Spleen (tissue), 11 donors: ENCODE data around the gene GRIPAP1. TPM values are rescaled to one million over a fixed set of nuclear protein-coding genes. Genes with fewer than 3 reads are reported as not detected.

Source experiments
- DNase-seq: peaks from one replicate; pipeline ENCODE4 v3.0.0-alpha.2; 2020
- H3K27ac ChIP-seq, 8 donors: fragments of 200-600 bp; sonication (generic) in 7 of 8; 1 replicate in 4 of 8; 2 replicates in 4 of 8; pipeline versions ENCODE4 v1.5.0 to v1.8.0; 2016 to 2021; ENCODE audit warnings: inconsistent platforms in 4 of 8, mild to moderate bottlenecking in 4 of 8, moderate library complexity in 1 of 8
- H3K27me3 ChIP-seq, 7 donors: fragments of 200-600 bp; sonication (generic) in 6 of 7; replicated peaks in 1 of 7; 1 replicate in 4 of 7; 2 replicates in 3 of 7; pipeline versions ENCODE4 v1.5.0 to v1.8.0; 2016 to 2021; ENCODE audit warnings: inconsistent platforms in 3 of 7, mild to moderate bottlenecking in 1 of 7
- H3K36me3 ChIP-seq, 6 donors: fragments of 200-600 bp; sonication (generic) in 5 of 6; 1 replicate in 4 of 6; 2 replicates in 2 of 6; pipeline versions ENCODE4 v1.5.0 to v1.8.0; 2016 to 2021; ENCODE audit warnings: inconsistent platforms in 2 of 6
- H3K4me1 ChIP-seq, 6 donors: fragments of 200-600 bp; sonication (generic) in 5 of 6; 1 replicate in 3 of 6; 2 replicates in 3 of 6; pipeline versions ENCODE4 v1.5.0 to v1.8.0; 2016 to 2021; ENCODE audit warnings: inconsistent platforms in 3 of 6
- H3K4me3 ChIP-seq, 8 donors: fragments of 200-600 bp; sonication (generic) in 7 of 8; 1 replicate in 4 of 8; 2 replicates in 4 of 8; pipeline versions ENCODE4 v1.5.0 to v1.8.0; 2016 to 2021; ENCODE audit warnings: inconsistent platforms in 4 of 8, mild to moderate bottlenecking in 4 of 8, moderate library complexity in 2 of 8
- H3K9me3 ChIP-seq, 8 donors: fragments of 200-600 bp; sonication (generic) in 7 of 8; 1 replicate in 4 of 8; 2 replicates in 4 of 8; pipeline versions ENCODE4 v1.5.0 to v1.8.0; 2016 to 2021; ENCODE audit warnings: inconsistent platforms in 4 of 8
- CTCF ChIP-seq, 11 experiments: fragments of 200-600 bp in 7 of 11; fragments of 450-650 bp in 4 of 11; sonication (generic) in 4 of 11; IDR thresholded peaks in 8 of 11; conservative IDR thresholded peaks in 3 of 11; 1 replicate in 7 of 11; 2 replicates in 4 of 11; pipeline versions ENCODE4 v1.4.0 to v1.8.0; 2016 to 2021; ENCODE audit warnings: antibody characterized with exemption in 11 of 11, inconsistent platforms in 4 of 11, mild to moderate bottlenecking in 1 of 11
- POLR2A ChIP-seq, 3 donors: fragments of 450-650 bp; IDR thresholded peaks; one replicate each; pipeline ENCODE4 v1.5.1; 2017; ENCODE audit warnings: antibody characterized with exemption in 3 of 3, mild to moderate bottlenecking in 1 of 3
- POLR2AphosphoS5 ChIP-seq, 3 donors: sonication (generic); formaldehyde crosslinking; IDR thresholded peaks; one replicate each; pipeline ENCODE4 v1.5.1; 2017; ENCODE audit warnings: antibody characterized with exemption in 3 of 3
- WGBS, 5 donors: extraction: QIAGEN DNeasy Blood & Tissue Kit in 3 of 5; methylation state at CpG; one replicate each; pipeline versions ENCODE4 v1.1.5 to v1.1.7; 2013 to 2018; 5-methylcytosine and 5-hydroxymethylcytosine counted together
- intact Hi-C: fragments of 100-400 bp; cut with DNase I; formaldehyde crosslinking; loops from one replicate; pipeline ENCODE4 v1.15.0; 2023; ENCODE audit warnings: low total_unique reads
- polyA plus RNA-seq, 3 donors: library from polyadenylated mRNA; stranded (reverse); fragments of 200-250 nt; gene quantifications; one replicate each; pipeline ENCODE4 v1.2.1, GENCODE V29; 2013
- total RNA-seq, 7 donors: library from RNA; depleted of rRNA in 3 of 7; stranded (reverse); fragments of >200 nt in 3 of 7; fragmentation: NEBNext Ultra II Directional in 4 of 7; extraction: Animal tissue kit (Norgen Biotek cat#: 25700) in 4 of 7; gene quantifications; one replicate each; pipeline versions ENCODE4 v1.1.0 to v1.2.1, GENCODE V29; 2016 to 2021
- donor health status: healthy with polysubstance abuse.
- donor health status: DM: no; HTN: no; CAD: no; lungs with moderate emphysema.
- donor health status: DM: no; HTN: no; CAD: no.
- donor health status: Bipolar disorder and iron deficiency.
- donor health status: healthy.
- donor health status: DM: no; HTN: no; CAD: no.
- donor health status: DM: yes; HTN: yes; CAD: no.

GRIPAP1 gene
- total and polyA plus RNA-seq, 10 donors: 20.0 to 93.6 (median 62.7) TPM

- DNase-seq: no peak
- TF ChIP-seq POLR2A (IDR thresholded peaks at IDR 0.05): no peak
- Histone ChIP-seq H3K36me3 (peaks cover 0 to 18% (median 2%) of the 10 kb centered on the region in 6 donors), H3K4me1 (peaks cover 0 to 17% (median 11%) of the 10 kb centered on the region in 6 donors), H3K4me3 (no peak overlapping the region), H3K9me3 (no peaks in the 10 kb centered on the region), H3K27ac (no peak overlapping the region), H3K27me3 (peaks cover 0 to 13% (median 0%) of the 10 kb centered on the region in 7 donors)
- 88 to 95% (median 93%) methylated on average over 28 of the region's 28 CpGs for WGBS, 5 donors
- intact Hi-C loops: no loop called here
Measured at GRCh38 chrX:48969471-48969870, 32.6 kb downstream of the GRIPAP1 start.

DNA sequence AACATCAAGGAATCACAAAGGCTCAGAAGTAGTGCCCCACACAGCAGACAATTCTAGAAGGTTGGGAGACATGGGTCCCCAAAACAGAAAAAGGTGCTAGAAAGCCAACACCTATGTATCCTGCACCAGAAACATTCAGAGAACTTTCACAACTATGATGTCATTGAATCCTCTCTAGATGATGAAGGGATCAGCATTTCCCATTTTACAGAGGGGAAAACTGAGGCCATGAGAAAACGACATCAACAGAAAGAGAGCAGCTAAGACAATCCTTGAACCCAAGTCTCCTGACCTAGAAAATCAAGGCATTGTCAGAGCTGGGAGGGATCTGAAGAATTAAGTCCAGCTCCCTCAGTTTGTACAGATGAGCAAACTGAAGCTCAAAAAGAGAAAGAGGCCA lies 33.7 kb downstream of the GRIPAP1 start:
- no peaks in the 10 kb centered on the region for H3K9me3 ChIP-seq
- 76 to 94% (median 84%) methylated on average over 1 of the region's 1 CpG for WGBS, 5 donors
- no peak overlapping the region for H3K4me3 ChIP-seq
- peaks cover 0 to 21% (median 11%) of the 10 kb centered on the region in 6 donors for H3K4me1 ChIP-seq
- H3K27me3 ChIP-seq: peaks cover 0 to 13% (median 0%) of the 10 kb centered on the region in 7 donors
- DNase-seq: no peak
- peaks cover 0 to 7% (median 0%) of the 10 kb centered on the region in 6 donors for H3K36me3 ChIP-seq
- no peak for TF ChIP-seq POLR2A (IDR thresholded peaks at IDR 0.05)
- no peak overlapping the region for H3K27ac ChIP-seq
- intact Hi-C loops: no loop called here

DNA sequence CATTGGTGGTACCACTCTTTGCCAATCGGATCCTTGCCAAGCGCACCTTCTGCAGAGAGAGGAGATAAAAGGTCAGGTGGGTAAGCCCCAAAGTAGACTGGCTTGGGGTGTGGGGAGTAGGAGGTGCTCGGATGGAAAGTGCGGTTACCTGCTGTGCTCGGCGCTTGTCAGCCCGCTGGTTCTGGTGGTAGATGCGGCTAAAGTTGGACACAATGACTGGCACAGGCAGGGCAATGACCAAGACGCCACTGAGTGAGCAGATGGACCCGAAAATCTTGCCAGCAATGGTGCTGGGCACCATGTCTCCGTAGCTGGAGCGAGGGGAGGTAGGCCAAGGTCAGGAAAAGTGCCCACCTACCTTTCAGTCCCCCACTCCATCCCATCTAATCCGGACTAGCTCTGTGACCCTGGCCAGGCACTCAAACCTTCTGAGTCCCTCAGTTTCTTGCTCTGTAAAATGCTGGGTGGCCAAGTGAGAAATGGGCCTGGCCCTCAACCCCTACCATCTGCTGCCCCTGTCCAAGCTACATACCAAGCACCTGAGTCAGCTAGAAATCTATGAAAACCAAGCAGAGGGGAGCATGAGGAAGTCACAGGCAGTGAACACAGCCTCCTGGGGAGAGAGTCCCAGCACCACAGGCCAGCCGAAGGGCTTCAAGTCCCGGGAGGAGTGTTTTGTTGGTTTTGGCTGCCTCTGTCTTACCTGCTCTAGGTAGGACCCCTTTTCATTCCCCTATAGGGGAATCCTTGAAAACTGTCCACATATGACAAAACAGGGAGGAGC lies 35.1 kb downstream of the GRIPAP1 start:
- Histone ChIP-seq H3K4me1 (peaks cover 0 to 26% (median 8%) of the 10 kb centered on the region in 6 donors), H3K4me3 (no peak overlapping the region), H3K27ac (no peak overlapping the region), H3K36me3 (peaks cover 0 to 7% (median 0%) of the 10 kb centered on the region in 6 donors), H3K9me3 (no peaks in the 10 kb centered on the region), H3K27me3 (peaks cover 0 to 9% (median 0%) of the 10 kb centered on the region in 7 donors)
- intact Hi-C loops: no loop called here
- TF ChIP-seq POLR2A (IDR thresholded peaks at IDR 0.05): no peak
- TF ChIP-seq POLR2AphosphoS5 (IDR thresholded peaks at IDR 0.05): no peak
- TF ChIP-seq CTCF (IDR thresholded peaks at IDR 0.05 in 8 of 11, conservative IDR thresholded peaks at IDR 0.05 in 3 of 11): no peak
- no peak for DNase-seq
- WGBS, 5 donors: 85 to 94% (median 89%) methylated on average over 5 to 15 of the region's 15 CpGs

DNA sequence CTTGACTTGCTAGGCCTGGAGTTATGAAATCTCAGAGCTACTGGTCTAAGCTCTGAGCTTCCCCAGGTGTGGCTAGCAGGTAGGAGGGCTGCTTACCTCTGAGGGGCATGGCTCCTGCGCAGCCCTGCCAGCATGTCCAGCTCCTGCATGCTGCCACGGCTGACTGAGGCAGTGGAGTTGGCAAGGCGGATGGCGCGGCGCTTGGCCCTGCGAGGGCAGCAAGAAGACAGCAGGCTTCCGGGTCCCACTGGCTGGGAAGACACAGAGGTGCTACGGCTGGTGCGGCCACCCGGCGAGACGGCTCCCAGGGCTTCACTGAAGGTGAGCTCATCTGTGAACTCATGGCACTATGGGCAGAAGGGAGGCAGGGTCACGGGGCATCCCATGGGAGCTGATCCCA lies 36.1 kb downstream of the GRIPAP1 start:
- no peak overlapping the region for H3K4me3 ChIP-seq
- H3K27me3 ChIP-seq: no peaks in the 10 kb centered on the region
- no peak overlapping the region for H3K27ac ChIP-seq
- H3K4me1 ChIP-seq: peaks cover 0 to 21% (median 4%) of the 10 kb centered on the region in 6 donors
- intact Hi-C loops: no loop called here
- no peaks in the 10 kb centered on the region for H3K9me3 ChIP-seq
- H3K36me3 ChIP-seq: peaks cover 0 to 7% (median 0%) of the 10 kb centered on the region in 6 donors
- no peak for DNase-seq
- TF ChIP-seq POLR2AphosphoS5 (IDR thresholded peaks at IDR 0.05) (no peak), POLR2A (IDR thresholded peaks at IDR 0.05) (no peak), CTCF (IDR thresholded peaks at IDR 0.05 in 8 of 11, conservative IDR thresholded peaks at IDR 0.05 in 3 of 11) (no peak)
- WGBS, 5 donors: 89 to 100% (median 96%) methylated on average over 5 to 14 of the region's 14 CpGs

- peak overlapping the region in 4 of 8 donors; percentile 96 to 98 (median 98) for H3K27ac ChIP-seq
- intact Hi-C loops: no loop called here
- WGBS, 5 donors: 35 to 63% (median 53%) methylated on average over 4 to 5 of the region's 5 CpGs
Measured at GRCh38 chrX:48961585-48962091, 40.4 kb downstream of the GRIPAP1 start.

More at GRCh38 chrX:48961585-48962091, 40.4 kb downstream of the GRIPAP1 start:
- Histone ChIP-seq H3K36me3 (peaks cover 0 to 7% (median 0%) of the 10 kb centered on the region in 6 donors), H3K4me3 (peak overlapping the region in 1 of 8 donors; percentile 19), H3K27me3 (no peaks in the 10 kb centered on the region), H3K4me1 (peaks cover 0 to 44% (median 14%) of the 10 kb centered on the region in 6 donors), H3K9me3 (no peaks in the 10 kb centered on the region)
- no peak for DNase-seq
- TF ChIP-seq POLR2AphosphoS5 (IDR thresholded peaks at IDR 0.05) (peak in 2 of 3 donors; percentile 48 to 56), POLR2A (IDR thresholded peaks at IDR 0.05) (no peak), CTCF (IDR thresholded peaks at IDR 0.05 in 8 of 11, conservative IDR thresholded peaks at IDR 0.05 in 3 of 11) (no peak)
